ENCODE results near the gene BBS2.

Gene BBS2

DNA sequence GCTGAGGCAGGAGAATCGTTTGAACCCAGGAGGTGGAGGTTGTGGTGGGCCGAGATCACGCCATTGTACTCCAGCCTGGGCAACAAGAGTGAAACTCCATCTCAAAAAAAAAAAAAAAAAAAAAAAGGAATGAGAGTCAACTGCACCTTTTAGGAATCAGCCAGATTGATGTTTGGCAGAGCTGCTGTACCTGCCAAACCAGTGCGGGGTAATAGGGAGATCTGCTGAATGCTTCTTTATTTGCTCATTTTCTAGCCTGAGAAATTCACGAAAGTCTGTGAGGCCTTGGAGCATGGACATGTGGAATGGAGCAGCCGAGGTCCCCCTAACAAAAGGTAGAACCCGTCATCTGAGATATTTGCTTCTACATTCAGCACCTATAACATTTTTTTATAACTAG is 50.1 kb downstream of the BBS2 start:
- TF ChIP-seq TAF1 (IDR thresholded peaks at IDR 0.05; ENCODE audit: borderline replicate concordance, low read depth, low read length), result no peak
- no peak for TF ChIP-seq POLR2A (IDR thresholded peaks at IDR 0.05; ENCODE audit: low read depth, low read length)
- TF ChIP-seq POLR2AphosphoS5 (IDR thresholded peaks at IDR 0.05; ENCODE audit: low read depth, low read length), result no peak
- no peak for DNase-seq (ENCODE audit: insufficient read length)
- FAIRE-seq, result no peak

- no peak for FAIRE-seq
- TF ChIP-seq POLR2AphosphoS5 (IDR thresholded peaks at IDR 0.05; ENCODE audit: low read depth, low read length) (no peak), POLR2A (IDR thresholded peaks at IDR 0.05; ENCODE audit: low read depth, low read length) (no peak), TAF1 (IDR thresholded peaks at IDR 0.05; ENCODE audit: borderline replicate concordance, low read depth, low read length) (no peak)
- no peak for DNase-seq (ENCODE audit: insufficient read length)
These were observed 51.0 kb downstream of the BBS2 start for GRCh38 chr16:56468800-56469199.

DNA sequence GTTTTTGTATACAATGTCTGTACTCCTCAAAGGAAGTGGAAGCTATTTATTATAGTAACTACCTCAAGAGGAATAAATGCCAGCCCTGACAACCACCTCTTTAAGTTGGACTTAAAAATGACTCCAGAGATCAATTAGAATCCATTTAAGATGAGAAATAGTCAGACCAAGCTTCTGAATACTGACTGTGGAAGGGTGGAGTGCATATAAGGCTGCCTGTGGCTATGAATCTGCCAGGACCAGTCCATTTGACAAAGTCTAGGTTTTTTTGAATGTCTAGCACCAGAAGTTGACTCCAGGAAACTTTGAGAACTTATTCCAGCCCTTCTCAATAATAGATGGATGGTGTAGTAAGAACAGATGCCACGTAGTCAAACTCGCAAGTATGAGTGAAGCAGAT is 53.5 kb downstream of the BBS2 start:
- no peak for DNase-seq (ENCODE audit: insufficient read length)
- TF ChIP-seq POLR2AphosphoS5 (IDR thresholded peaks at IDR 0.05; ENCODE audit: low read depth, low read length) (no peak), TAF1 (IDR thresholded peaks at IDR 0.05; ENCODE audit: borderline replicate concordance, low read depth, low read length) (no peak), POLR2A (IDR thresholded peaks at IDR 0.05; ENCODE audit: low read depth, low read length) (no peak)
- FAIRE-seq, result no peak

DNA sequence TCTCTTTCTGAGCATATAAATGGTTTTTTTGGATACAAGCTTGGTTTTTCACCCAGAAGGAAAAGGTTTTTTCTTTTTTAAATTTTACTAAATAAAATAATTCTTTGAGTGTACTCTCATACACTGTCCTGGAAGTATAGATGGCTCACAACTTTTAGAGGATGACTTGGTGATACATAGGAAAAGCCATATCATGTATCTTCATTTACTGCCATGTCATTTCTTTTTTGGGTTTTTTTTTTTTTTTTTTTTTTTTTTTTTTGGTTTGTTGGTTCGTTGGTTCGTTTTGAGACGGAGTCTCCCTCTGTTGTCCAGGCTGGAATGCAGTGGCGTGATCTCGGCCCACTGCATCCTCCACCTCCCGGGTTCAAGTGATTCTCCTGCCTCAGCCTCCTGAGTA is 56.7 kb downstream of the BBS2 start:
- no peak for DNase-seq (ENCODE audit: insufficient read length)
- FAIRE-seq, result no peak
- TF ChIP-seq POLR2AphosphoS5 (IDR thresholded peaks at IDR 0.05; ENCODE audit: low read depth, low read length), result no peak
- TF ChIP-seq TAF1 (IDR thresholded peaks at IDR 0.05; ENCODE audit: borderline replicate concordance, low read depth, low read length), result no peak
- no peak for TF ChIP-seq POLR2A (IDR thresholded peaks at IDR 0.05; ENCODE audit: low read depth, low read length)

GRCh38 chr16:56462064-56462796 is 57.6 kb downstream of the BBS2 start:
- TF ChIP-seq POLR2AphosphoS5 (IDR thresholded peaks at IDR 0.05; ENCODE audit: low read depth, low read length) (no peak), TAF1 (IDR thresholded peaks at IDR 0.05; ENCODE audit: borderline replicate concordance, low read depth, low read length) (no peak), POLR2A (IDR thresholded peaks at IDR 0.05; ENCODE audit: low read depth, low read length) (no peak)
- FAIRE-seq, result no peak

GRCh38 chr16:56460101-56460500 is 59.7 kb downstream of the BBS2 start:
- FAIRE-seq (no peak), DNase-seq (ENCODE audit: insufficient read length) (no peak)
- TF ChIP-seq POLR2AphosphoS5 (IDR thresholded peaks at IDR 0.05; ENCODE audit: low read depth, low read length) (no peak), POLR2A (IDR thresholded peaks at IDR 0.05; ENCODE audit: low read depth, low read length) (no peak), TAF1 (IDR thresholded peaks at IDR 0.05; ENCODE audit: borderline replicate concordance, low read depth, low read length) (no peak)

More at GRCh38 chr16:56462064-56462796, 57.6 kb downstream of the BBS2 start:
- DNase-seq (ENCODE audit: insufficient read length), result no peak

DNA sequence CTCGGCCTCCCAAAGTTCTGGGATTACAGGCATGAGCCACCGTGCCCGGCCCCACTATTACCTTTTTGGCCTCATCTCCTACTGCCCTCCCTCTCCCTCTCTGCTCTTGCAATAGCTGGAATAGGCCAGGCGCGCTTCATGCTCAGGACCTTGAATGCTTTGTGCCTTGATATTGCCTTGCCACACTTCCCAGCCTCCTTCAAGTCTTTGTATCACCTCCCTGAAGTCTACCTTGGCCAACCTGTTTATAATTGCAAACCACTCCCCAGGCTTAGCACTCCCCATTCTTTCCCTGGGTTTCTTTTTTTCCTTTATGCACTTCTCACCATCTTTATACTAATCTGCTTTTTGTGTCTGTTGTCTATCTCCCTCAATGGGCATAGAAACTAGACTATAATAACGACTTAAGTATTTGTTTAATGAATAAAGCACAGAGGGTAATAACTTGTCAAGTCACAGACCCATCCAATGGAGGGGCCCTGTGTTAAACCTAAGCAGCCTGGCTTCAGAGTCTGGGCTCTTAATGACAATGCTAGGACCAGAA is 61.8 kb downstream of the BBS2 start:
- no peak for DNase-seq (ENCODE audit: insufficient read length)
- no peak for TF ChIP-seq POLR2AphosphoS5 (IDR thresholded peaks at IDR 0.05; ENCODE audit: low read depth, low read length)
- TF ChIP-seq TAF1 (IDR thresholded peaks at IDR 0.05; ENCODE audit: borderline replicate concordance, low read depth, low read length), result no peak
- no peak for TF ChIP-seq POLR2A (IDR thresholded peaks at IDR 0.05; ENCODE audit: low read depth, low read length)
- no peak for FAIRE-seq

- DNase-seq (ENCODE audit: insufficient read length) (peak; percentile 28), FAIRE-seq (peak; percentile 38)
- no peak for TF ChIP-seq POLR2A (IDR thresholded peaks at IDR 0.05; ENCODE audit: low read depth, low read length)
- TF ChIP-seq POLR2AphosphoS5 (IDR thresholded peaks at IDR 0.05; ENCODE audit: low read depth, low read length), result no peak
- no peak for TF ChIP-seq TAF1 (IDR thresholded peaks at IDR 0.05; ENCODE audit: borderline replicate concordance, low read depth, low read length)
These were observed 67.8 kb downstream of the BBS2 start for GRCh38 chr16:56451753-56452689.

GRCh38 chr16:56450986-56451752 is 68.7 kb downstream of the BBS2 start, which contains the start of the genes NUDT21 and OGFOD1:
Gene NUDT21 (minus strand): TSS chr16:56451332. CDS start chr16:56451202, 130 bp downstream.
Gene OGFOD1 (plus strand): TSS chr16:56451554. CDS start chr16:56451613, 59 bp downstream.
- peak; percentile 80 for TF ChIP-seq TAF1 (IDR thresholded peaks at IDR 0.05; ENCODE audit: borderline replicate concordance, low read depth, low read length)
- peak; percentile 81 for TF ChIP-seq POLR2A (IDR thresholded peaks at IDR 0.05; ENCODE audit: low read depth, low read length)
- peak; percentile 80; the same call in 1 of the 2 replicates for TF ChIP-seq POLR2AphosphoS5 (IDR thresholded peaks at IDR 0.05; ENCODE audit: low read depth, low read length)
- FAIRE-seq, result peak; percentile 97
- DNase-seq (ENCODE audit: insufficient read length), result peak; percentile 97

- no peak for TF ChIP-seq POLR2A (IDR thresholded peaks at IDR 0.05; ENCODE audit: low read depth, low read length)
- TF ChIP-seq TAF1 (IDR thresholded peaks at IDR 0.05; ENCODE audit: borderline replicate concordance, low read depth, low read length), result no peak
- TF ChIP-seq POLR2AphosphoS5 (IDR thresholded peaks at IDR 0.05; ENCODE audit: low read depth, low read length), result no peak
- no peak for DNase-seq (ENCODE audit: insufficient read length)
- FAIRE-seq, result no peak
These were observed 69.4 kb downstream of the BBS2 start for GRCh38 chr16:56450275-56450985.
